Measurements from ENCODE around the gene TRMT112. TPM values are rescaled to one million over a fixed set of nuclear protein-coding genes. Genes with fewer than 3 reads are reported as not detected.

Gene TRMT112
- total RNA-seq, 2 experiments from 2014 or later, result 282 to 293 TPM

- ChIA-PET CTCF (interaction anchor here (0.9 to 6.3 kb wide), 17 partner anchors 12 to 139 kb away, joined by 3 to 61 read pairs (median 8); partner anchors contain the start of genes BAD, CCDC88B, DNAJC4 and FERMT3), POLR2A (interaction anchor here (0.6 to 2.3 kb wide), 9 partner anchors 12 to 120 kb away, joined by 3 to 16 read pairs (median 6); partner anchors contain the start of genes FERMT3, PPP1R14B, PRDX5 and TRMT112)
These were observed 12.2 kb downstream of the TRMT112 start, which contains the start of gene ESRRA for GRCh38 chr11:64305075-64305690. ESRRA (plus strand) TSS chr11:64305524; CDS start chr11:64307180, 1,656 bp downstream.

- ChIA-PET POLR2A (interaction anchor here (0.6 to 2.3 kb wide), 14 partner anchors 13 to 120 kb away, joined by 3 to 16 read pairs (median 4); partner anchors contain the start of genes BAD, FERMT3, GPR137 and PPP1R14B), CTCF (interaction anchor here (0.6 to 6.3 kb wide), 26 partner anchors 13 to 143 kb away, joined by 3 to 61 read pairs (median 4); partner anchors contain the start of genes BAD, CCDC88B, DNAJC4 and FERMT3)
These were observed 12.9 kb downstream of the TRMT112 start for GRCh38 chr11:64304316-64305072.

- ChIA-PET POLR2A (interaction anchor here (0.7 to 2.3 kb wide), 10 partner anchors 13 to 119 kb away, joined by 3 to 16 read pairs (median 4); partner anchors contain the start of genes BAD, FERMT3, GPR137 and PPP1R14B), CTCF (interaction anchor here (0.7 to 6.3 kb wide), 21 partner anchors 12 to 142 kb away, joined by 3 to 61 read pairs (median 5); partner anchors contain the start of genes BAD, CCDC88B, DNAJC4 and FERMT3)
These were observed 13.4 kb downstream of the TRMT112 start for GRCh38 chr11:64304032-64304315.

GRCh38 chr11:64303109-64304031 is 14.0 kb downstream of the TRMT112 start:
- CTCF ChIA-PET, result interaction anchor here (0.5 to 6.3 kb wide), 23 partner anchors 8 to 142 kb away, joined by 3 to 61 read pairs (median 5); partner anchors contain the start of genes BAD, CCDC88B, DNAJC4 and FERMT3

GRCh38 chr11:64299847-64300648 is 17.3 kb downstream of the TRMT112 start, which contains the start of gene CATSPERZ:
CATSPERZ (plus strand) TSS chr11:64300358; CDS start chr11:64300411, 53 bp downstream.
- ChIA-PET POLR2A (interaction anchor here (1.2 kb wide), 1 partner anchor 15 kb away, joined by 4 read pairs; the partner anchor contains the start of gene BAD), CTCF (interaction anchor here (0.8 to 6.3 kb wide), 20 partner anchors 10 to 300 kb away, joined by 3 to 61 read pairs (median 5); partner anchors contain the start of genes BAD, GPR137, PLCB3 and PPP1R14B)

More at GRCh38 chr11:64303109-64304031, 14.0 kb downstream of the TRMT112 start:
- POLR2A ChIA-PET, result interaction anchor here (0.5 to 2.3 kb wide), 9 partner anchors 14 to 96 kb away, joined by 3 to 16 read pairs (median 4); partner anchors contain the start of genes CCDC88B, FERMT3, FKBP2 and GPR137

GRCh38 chr11:64298966-64299846 is 18.2 kb downstream of the TRMT112 start:
- ChIA-PET CTCF (interaction anchor here (0.6 kb wide), 1 partner anchor 31 kb away, joined by 3 read pairs; no protein-coding TSS in a partner anchor), POLR2A (no interaction called here)

- ChIA-PET POLR2A (no interaction called here), CTCF (interaction anchor here (1.0 kb wide), 1 partner anchor 15 kb away, joined by 3 read pairs; no protein-coding TSS in a partner anchor)
These were observed 19.5 kb downstream of the TRMT112 start for GRCh38 chr11:64297699-64298358.

GRCh38 chr11:64296830-64297698 is 20.3 kb downstream of the TRMT112 start:
- POLR2A ChIA-PET, result interaction anchor here (1.2 kb wide), 1 partner anchor 26 kb away, joined by 3 read pairs; no protein-coding TSS in a partner anchor
- CTCF ChIA-PET, result interaction anchor here (0.6 to 1.0 kb wide), 2 partner anchors 16 to 1021 kb away, joined by 3 read pairs; no protein-coding TSS in a partner anchor

GRCh38 chr11:64296236-64296635 is 21.1 kb downstream of the TRMT112 start:
- CTCF ChIA-PET, result interaction anchor here (0.6 kb wide), 1 partner anchor 1022 kb away, joined by 3 read pairs; no protein-coding TSS in a partner anchor
- POLR2A ChIA-PET, result interaction anchor here (1.2 kb wide), 1 partner anchor 25 kb away, joined by 3 read pairs; no protein-coding TSS in a partner anchor

- POLR2A ChIA-PET, result no interaction called here
These were observed 21.6 kb downstream of the TRMT112 start for GRCh38 chr11:64295760-64296159.

GRCh38 chr11:64294774-64295173 is 22.6 kb downstream of the TRMT112 start:
- POLR2A ChIA-PET, result no interaction called here
- CTCF ChIA-PET, result no interaction called here

More at GRCh38 chr11:64295760-64296159, 21.6 kb downstream of the TRMT112 start:
- CTCF ChIA-PET, result interaction anchor here (0.6 kb wide), 1 partner anchor 8 kb away, joined by 3 read pairs; no protein-coding TSS in a partner anchor

- CTCF ChIA-PET, result interaction anchor here (0.6 to 4.6 kb wide), 6 partner anchors 9 to 319 kb away, joined by 3 to 26 read pairs (median 3); no protein-coding TSS in a partner anchor
These were observed 24.7 kb downstream of the TRMT112 start for GRCh38 chr11:64292460-64293254.

GRCh38 chr11:64291752-64292459 is 25.5 kb downstream of the TRMT112 start:
- ChIA-PET POLR2A (no interaction called here), CTCF (interaction anchor here (0.6 to 4.6 kb wide), 4 partner anchors 9 to 318 kb away, joined by 3 to 26 read pairs (median 6); no protein-coding TSS in a partner anchor)

More at GRCh38 chr11:64292460-64293254, 24.7 kb downstream of the TRMT112 start:
- POLR2A ChIA-PET, result interaction anchor here (0.5 kb wide), 1 partner anchor 107 kb away, joined by 4 read pairs; the partner anchor contains the start of gene STIP1
